A549 (cell line): ENCODE data around the gene HMGN2. TPM values are rescaled to one million over a fixed set of nuclear protein-coding genes. Genes with fewer than 3 reads are reported as not detected.

Experiments
- ATAC-seq, 2 experiments: fragments of 200-7000 bp in 1 of 2; fragments of >200 bp in 1 of 2; cut with Nextera tagmentation in 1 of 2; cut with Tn5 transposase in 1 of 2; 3 replicates each; pipeline versions ENCODE4 v1.8.0 to v1.9.1; 2018 to 2020; ENCODE audit warnings: mild to moderate bottlenecking in 1 of 2, moderate library complexity in 1 of 2
- CTCF ChIA-PET: fragments of 300-600 bp; sonication (Branson Sonifier 250); formaldehyde crosslinking; extraction: SDS; loops from one replicate; lab custom pipeline; 2021; ENCODE audit warnings: antibody characterized with exemption, inconsistent platforms; lab: Yijun Ruan, JAX
- POLR2A ChIA-PET: fragments of 350-600 bp; formaldehyde crosslinking; extraction: SDS; loops from one replicate; lab custom pipeline; 2021; ENCODE audit warnings: antibody characterized with exemption, inconsistent platforms; lab: Yijun Ruan, JAX
- DNase-seq, 2 experiments: peaks; one replicate each; pipeline versions ENCODE4 v3.0.0 to v3.0.0-alpha.2; 2011 to 2016; ENCODE audit warnings: low read depth in 1 of 2, low spot score in 1 of 2
- FAIRE-seq: peaks from 2 replicates; lab custom pipeline; 2011; peaks lifted over from hg19 to GRCh38; lab: Jason Lieb, UNC
- H3K27ac ChIP-seq, 2 experiments: fragments of >200 bp; sonication (Bioruptor Twin); formaldehyde crosslinking; 3 replicates each; pipeline ENCODE4 v1.5.1; 2016 to 2017
- H3K4me1 ChIP-seq: fragments of >200 bp; sonication (Bioruptor Twin); formaldehyde crosslinking; 3 replicates; pipeline ENCODE4 v1.6.1; 2016
- H3K4me2 ChIP-seq: fragments of >200 bp; sonication (Bioruptor Twin); formaldehyde crosslinking; 3 replicates; pipeline ENCODE4 v1.6.1; 2016
- H3K4me3 ChIP-seq: fragments of >200 bp; sonication (Bioruptor Twin); formaldehyde crosslinking; 3 replicates; pipeline ENCODE4 v1.5.1; 2016
- H3K9me3 ChIP-seq: fragments of >200 bp; sonication (Bioruptor Twin); formaldehyde crosslinking; 3 replicates; pipeline ENCODE4 v1.6.1; 2016
- CEBPB ChIP-seq, 2 experiments: fragments of >200 bp in 1 of 2; sonication (Bioruptor Twin) in 1 of 2; formaldehyde crosslinking in 1 of 2; IDR thresholded peaks; 2 replicates each; pipeline ENCODE4 v1.6.1; 2012 to 2016
- E2F6 ChIP-seq: IDR thresholded peaks from 2 replicates; pipeline ENCODE4 v1.6.1; 2012; ENCODE audit warnings: low read depth, borderline replicate concordance
- EHF ChIP-seq: fragments of 250-450 bp; sonication (Bioruptor Pico); IDR thresholded peaks from 2 replicates; pipeline ENCODE4 v1.5.0; 2020; ENCODE audit warnings: mild to moderate bottlenecking
- ELK1 ChIP-seq: fragments of 150-350 bp; IDR thresholded peaks from 2 replicates; pipeline ENCODE4 v1.6.1; 2014; ENCODE audit warnings: low read depth, mild to moderate bottlenecking, low read length
- HDAC2 ChIP-seq: fragments of 200-600 bp; sonication (generic); IDR thresholded peaks from 2 replicates; pipeline ENCODE4 v1.6.1; 2016
- HOXB5 ChIP-seq: fragments of 250-450 bp; sonication (Bioruptor Pico); IDR thresholded peaks from 2 replicates; pipeline ENCODE4 v1.5.0; 2020; ENCODE audit warnings: mild to moderate bottlenecking, moderate library complexity
- KDM5A ChIP-seq: fragments of 200-600 bp; sonication (generic); IDR thresholded peaks from 2 replicates; pipeline ENCODE4 v1.6.1; 2016; ENCODE audit warnings: antibody characterized with exemption, mild to moderate bottlenecking
- PBX3 ChIP-seq: IDR thresholded peaks from 2 replicates; pipeline ENCODE4 v1.6.1; 2012
- RCOR1 ChIP-seq: fragments of 150-350 bp; IDR thresholded peaks from 2 replicates; pipeline ENCODE4 v1.6.1; 2014; ENCODE audit warnings: antibody characterized with exemption, low read length, low read depth
- REST ChIP-seq: fragments of 200-600 bp; sonication (generic); IDR thresholded peaks from 2 replicates; pipeline ENCODE4 v1.6.1; 2016; ENCODE audit warnings: antibody characterized with exemption, mild to moderate bottlenecking, moderate library complexity
- SREBF2 ChIP-seq: fragments of 450-650 bp; IDR thresholded peaks from 2 replicates; pipeline ENCODE4 v1.6.1; 2014; ENCODE audit warnings: mild to moderate bottlenecking, moderate library complexity
- ZNF302 ChIP-seq: fragments of 250-450 bp; sonication (Bioruptor Pico); IDR thresholded peaks from 2 replicates; pipeline ENCODE4 v1.9.0; 2021; ENCODE audit warnings: inconsistent platforms, mild to moderate bottlenecking, moderate library complexity
- WGBS: methylation state at CpG from one replicate; pipeline ENCODE4 v1.1.6; 2017; ENCODE audit errors: missing lambda C conversion rate; 5-methylcytosine and 5-hydroxymethylcytosine counted together
- polyA plus RNA-seq, 4 experiments: library from polyadenylated mRNA; depleted of rRNA in 3 of 4; stranded (reverse); fragments of >200 nt; fragmentation: RNase III in 1 of 4; extraction: RNeasy Plus Mini Kit Qiagen cat#74134 plus additional on column Dnase treatment in 1 of 4; gene quantifications; 2 replicates in 3 of 4; 3 replicates in 1 of 4; pipeline ENCODE4 v1.2.3, GENCODE V29; 2011 to 2017

The HMGN2 gene
- polyA plus RNA-seq, 2 of the 4 experiments (the other 2 are of a cell fraction) = 146 to 310 TPM

DNA sequence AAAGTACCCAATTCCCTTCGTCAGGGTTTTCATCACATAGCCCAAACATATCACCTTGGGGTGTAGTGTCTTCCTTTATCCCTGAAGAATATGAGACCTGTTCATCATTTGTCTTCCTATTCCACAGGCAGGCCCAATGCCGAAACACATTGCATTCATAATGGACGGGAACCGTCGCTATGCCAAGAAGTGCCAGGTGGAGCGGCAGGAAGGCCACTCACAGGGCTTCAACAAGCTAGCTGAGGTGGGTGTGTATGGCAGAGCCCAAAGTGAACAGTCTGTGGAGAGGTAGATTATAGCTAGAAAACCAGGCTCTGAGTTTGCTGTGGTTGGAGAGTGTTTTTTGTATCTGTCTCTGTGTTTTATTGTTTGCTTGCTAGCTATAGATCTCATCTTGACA, 34.2 kb upstream of the HMGN2 start:
- TF ChIP-seq EHF (CRISPR knock-in tag) (no peak), ELK1 (no peak), PBX3 (no peak), REST (no peak), HOXB5 (CRISPR knock-in tag) (no peak), E2F6 (no peak)
- Histone ChIP-seq H3K4me3 (no peak overlapping the region), H3K4me2 (no peak overlapping the region), H3K27ac (no peak overlapping the region), H3K4me1 (peaks cover 4% of the 10 kb centered on the region; the same call in 1 of the 3 replicates), H3K9me3 (no peaks in the 10 kb centered on the region)
- ChIA-PET POLR2A (no interaction called here), CTCF (interaction anchor here (1.8 kb wide), 1 partner anchor 21 kb away, joined by 6 read pairs; no protein-coding TSS in a partner anchor)
- ATAC-seq (no peak), DNase-seq (no peak), FAIRE-seq (no peak)
- WGBS = 88% methylated on average over 6 of the region's 6 CpGs

GRCh38 chr1:26440259-26440658, 32.0 kb upstream of the HMGN2 start:
- no peak for TF ChIP-seq REST
- no peak for TF ChIP-seq SREBF2
- TF ChIP-seq CEBPB (IDR thresholded peaks at IDR 0.05) = no peak
- no peak for TF ChIP-seq KDM5A
- no peak for TF ChIP-seq ZNF302 (CRISPR knock-in tag)
- TF ChIP-seq HDAC2 = no peak
- no peak for TF ChIP-seq RCOR1
- TF ChIP-seq, all 56 proteins: peak for 0
- Histone ChIP-seq H3K9me3 (no peaks in the 10 kb centered on the region), H3K4me1 (no peaks in the 10 kb centered on the region), H3K4me2 (no peak overlapping the region), H3K27ac (no peak overlapping the region), H3K4me3 (no peak overlapping the region)
- ATAC-seq (no peak), FAIRE-seq (no peak), DNase-seq (no peak)
- ChIA-PET POLR2A (no interaction called here), CTCF (interaction anchor here (1.0 kb wide), 1 partner anchor 271 kb away, joined by 3 read pairs; the partner anchor contains the start of gene ZNF593)
- 98% methylated on average over 2 of the region's 2 CpGs for whole genome bisulfite sequencing
